OCI-LY7 (cell line): ENCODE data around the gene SPATA31D1.

Experiments used
- EZH2phosphoT487 ChIP-seq: fragments of 200-600 bp; sonication (generic); IDR thresholded peaks from 2 replicates; pipeline ENCODE4 v1.6.1; 2018; ENCODE audit warnings: low read depth, borderline replicate concordance, mild to moderate bottlenecking, mixed run types, antibody characterized with exemption, low read length, moderate library complexity, mixed read lengths
- TF ChIP-seq, protein P1 (sequence below): fragments of 200-600 bp; sonication (generic); conservative IDR thresholded peaks from 2 replicates; pipeline ENCODE4 v1.5.1; 2014; ENCODE audit warnings: mild to moderate bottlenecking, antibody characterized with exemption, low read length, moderate library complexity, mixed read lengths

DNA sequence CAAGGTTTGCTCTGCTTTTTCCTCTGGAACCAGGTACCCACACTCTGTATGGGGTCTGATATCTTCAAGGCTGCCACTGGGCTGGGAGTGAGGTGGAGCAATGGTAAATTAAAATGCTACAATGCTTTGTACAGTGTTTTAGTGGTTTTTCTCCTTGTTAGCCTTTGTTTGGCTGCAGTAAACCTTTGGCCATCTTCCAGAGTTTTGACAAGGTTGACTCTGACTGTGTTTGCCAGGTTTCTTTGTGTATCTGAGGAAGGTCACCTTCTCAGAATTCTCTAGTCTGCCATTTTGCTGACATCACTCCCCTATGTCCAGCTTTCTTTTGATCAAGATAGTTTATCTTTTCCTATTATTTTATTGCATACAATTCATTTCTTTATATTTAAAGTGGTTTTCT, 11.2 kb downstream of the SPATA31D1 start:
- TF ChIP-seq, protein P1, sequence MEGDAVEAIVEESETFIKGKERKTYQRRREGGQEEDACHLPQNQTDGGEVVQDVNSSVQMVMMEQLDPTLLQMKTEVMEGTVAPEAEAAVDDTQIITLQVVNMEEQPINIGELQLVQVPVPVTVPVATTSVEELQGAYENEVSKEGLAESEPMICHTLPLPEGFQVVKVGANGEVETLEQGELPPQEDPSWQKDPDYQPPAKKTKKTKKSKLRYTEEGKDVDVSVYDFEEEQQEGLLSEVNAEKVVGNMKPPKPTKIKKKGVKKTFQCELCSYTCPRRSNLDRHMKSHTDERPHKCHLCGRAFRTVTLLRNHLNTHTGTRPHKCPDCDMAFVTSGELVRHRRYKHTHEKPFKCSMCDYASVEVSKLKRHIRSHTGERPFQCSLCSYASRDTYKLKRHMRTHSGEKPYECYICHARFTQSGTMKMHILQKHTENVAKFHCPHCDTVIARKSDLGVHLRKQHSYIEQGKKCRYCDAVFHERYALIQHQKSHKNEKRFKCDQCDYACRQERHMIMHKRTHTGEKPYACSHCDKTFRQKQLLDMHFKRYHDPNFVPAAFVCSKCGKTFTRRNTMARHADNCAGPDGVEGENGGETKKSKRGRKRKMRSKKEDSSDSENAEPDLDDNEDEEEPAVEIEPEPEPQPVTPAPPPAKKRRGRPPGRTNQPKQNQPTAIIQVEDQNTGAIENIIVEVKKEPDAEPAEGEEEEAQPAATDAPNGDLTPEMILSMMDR = no peak
- no peak for TF ChIP-seq EZH2phosphoT487
